GM18526 (cell line): ENCODE measurements around the gene EPGN.

Experiments used
- POLR2A ChIP-seq: IDR thresholded peaks from 3 replicates; pipeline ENCODE4 v1.6.1; 2011; ENCODE audit not compliant: insufficient read length; ENCODE audit errors: extremely low read depth

Gene EPGN, protein sequence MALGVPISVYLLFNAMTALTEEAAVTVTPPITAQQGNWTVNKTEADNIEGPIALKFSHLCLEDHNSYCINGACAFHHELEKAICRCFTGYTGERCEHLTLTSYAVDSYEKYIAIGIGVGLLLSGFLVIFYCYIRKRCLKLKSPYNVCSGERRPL

GRCh38 chr4:74308215-74308614, at the start of gene EPGN:
Gene EPGN (plus strand): TSS chr4:74308470. CDS start chr4:74308534, 64 bp downstream.
- no peak for TF ChIP-seq POLR2A

DNA sequence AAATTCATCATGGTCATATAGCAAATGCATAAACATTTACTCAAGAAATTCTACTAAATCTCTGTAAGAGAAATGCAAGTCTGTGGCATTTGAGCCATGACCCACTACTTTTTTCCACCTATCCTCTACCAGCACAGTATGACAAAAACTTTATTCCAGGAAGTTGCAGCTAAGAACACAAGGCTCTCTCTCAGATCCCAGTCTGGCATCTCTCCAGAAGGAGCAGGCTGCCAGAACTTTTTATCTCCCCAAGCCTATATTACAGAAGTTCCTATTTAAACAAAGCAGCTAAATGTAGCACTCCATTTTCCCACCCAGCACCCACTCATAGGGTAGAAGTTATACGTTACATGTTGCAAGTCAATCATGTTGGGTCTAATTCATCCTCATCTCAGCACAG, 49.3 kb upstream of the EPGN start:
- TF ChIP-seq POLR2A: no peak

- no peak for TF ChIP-seq POLR2A
Measured at GRCh38 chr4:74260036-74260435, 48.2 kb upstream of the EPGN start.

DNA sequence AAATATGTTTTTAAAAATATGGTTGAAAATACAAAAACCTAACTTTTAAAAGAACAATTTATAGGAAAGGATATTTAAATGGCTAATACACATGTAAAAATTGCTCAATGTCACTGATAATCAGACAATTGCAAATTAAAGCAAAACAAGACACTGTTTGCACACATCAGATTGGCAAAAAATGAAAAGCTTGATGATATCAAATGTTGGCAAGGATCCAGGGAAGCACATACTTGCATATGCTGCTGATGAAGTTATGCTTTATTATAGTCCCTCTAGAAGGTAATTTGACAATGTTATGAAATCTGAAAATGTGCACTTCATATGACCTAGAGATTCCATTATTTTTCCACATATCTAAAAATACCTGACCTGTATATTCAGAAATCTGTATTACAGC, 45.7 kb upstream of the EPGN start:
- TF ChIP-seq POLR2A: no peak

GRCh38 chr4:74263551-74263950, 44.7 kb upstream of the EPGN start:
- no peak for TF ChIP-seq POLR2A

GRCh38 chr4:74266081-74266480, 42.2 kb upstream of the EPGN start:
- no peak for TF ChIP-seq POLR2A

DNA sequence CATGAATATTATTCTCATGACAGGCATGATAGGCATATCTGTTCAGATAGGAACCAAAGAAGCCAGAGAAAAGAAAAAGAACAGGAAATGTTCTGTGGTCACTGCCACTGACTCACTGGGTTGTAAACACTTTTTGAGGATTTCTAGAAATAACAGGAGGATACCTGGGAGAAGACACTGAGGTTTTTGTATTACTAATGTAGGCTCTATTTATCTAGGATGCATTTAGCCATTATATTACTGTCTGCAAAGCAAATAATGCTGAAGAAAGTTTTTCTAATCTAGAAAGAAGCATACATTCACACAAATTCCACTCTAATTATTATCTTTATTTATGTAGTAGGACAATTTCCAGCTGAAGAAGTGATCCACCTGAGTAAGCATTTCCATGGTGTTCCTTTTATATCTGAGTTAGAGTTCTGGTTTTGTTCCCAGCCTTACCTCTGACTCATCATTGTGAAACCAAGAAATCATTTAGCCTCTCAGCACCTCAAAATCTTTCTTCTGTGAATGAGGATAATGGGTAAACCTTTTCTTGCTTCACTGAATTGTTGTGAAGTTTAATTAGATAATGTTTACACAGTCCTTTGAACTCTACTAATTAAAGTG, 40.2 kb upstream of the EPGN start:
- no peak for TF ChIP-seq POLR2A

GRCh38 chr4:74268643-74269042, 39.6 kb upstream of the EPGN start:
- TF ChIP-seq POLR2A: no peak

GRCh38 chr4:74278490-74278889, 29.8 kb upstream of the EPGN start:
- no peak for TF ChIP-seq POLR2A

DNA sequence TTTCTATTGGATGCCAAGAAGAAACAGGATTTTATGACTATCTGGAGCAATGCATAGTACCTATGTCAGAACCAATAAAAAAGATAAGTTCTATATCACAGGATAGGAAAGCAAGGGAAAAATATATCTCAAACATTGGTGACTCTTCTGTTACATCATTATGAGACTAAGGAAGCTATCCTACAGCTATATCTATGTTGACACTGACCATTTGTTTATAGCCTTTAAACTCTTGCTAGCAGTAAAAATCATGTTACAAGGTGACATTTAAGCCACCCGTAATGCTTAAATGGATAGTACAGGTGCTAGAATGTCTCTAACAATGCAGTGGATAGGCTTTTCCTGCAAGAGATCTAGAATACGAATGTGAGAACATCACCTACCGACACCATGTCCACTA, 28.6 kb upstream of the EPGN start:
- no peak for TF ChIP-seq POLR2A

- no peak for TF ChIP-seq POLR2A
Measured at GRCh38 chr4:74282926-74283325, 25.3 kb upstream of the EPGN start.

DNA sequence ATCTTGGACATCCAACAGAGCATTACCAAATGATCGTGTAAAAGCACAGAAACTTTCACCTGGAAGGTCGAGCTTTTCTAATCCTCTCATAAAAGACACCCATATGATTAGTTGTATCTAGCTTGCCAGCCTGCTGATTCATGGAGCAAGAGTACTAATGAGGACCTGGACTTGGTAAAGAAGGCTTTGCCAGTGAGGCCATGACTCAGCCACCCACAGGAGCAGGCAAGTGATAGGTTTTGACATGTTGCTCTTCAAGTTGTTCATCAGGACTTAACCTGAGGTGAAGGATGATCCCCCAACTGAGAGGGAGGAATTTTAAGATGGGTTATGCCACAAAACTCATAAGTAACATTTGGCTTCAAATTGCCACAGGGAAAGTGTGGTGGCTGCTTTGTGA, 24.7 kb upstream of the EPGN start:
- TF ChIP-seq POLR2A: no peak

GRCh38 chr4:74284053-74284452, 24.2 kb upstream of the EPGN start:
- no peak for TF ChIP-seq POLR2A

GRCh38 chr4:74287164-74287563, 21.1 kb upstream of the EPGN start:
- no peak for TF ChIP-seq POLR2A

- TF ChIP-seq POLR2A: no peak
Measured at GRCh38 chr4:74287791-74288190, 20.5 kb upstream of the EPGN start.

DNA sequence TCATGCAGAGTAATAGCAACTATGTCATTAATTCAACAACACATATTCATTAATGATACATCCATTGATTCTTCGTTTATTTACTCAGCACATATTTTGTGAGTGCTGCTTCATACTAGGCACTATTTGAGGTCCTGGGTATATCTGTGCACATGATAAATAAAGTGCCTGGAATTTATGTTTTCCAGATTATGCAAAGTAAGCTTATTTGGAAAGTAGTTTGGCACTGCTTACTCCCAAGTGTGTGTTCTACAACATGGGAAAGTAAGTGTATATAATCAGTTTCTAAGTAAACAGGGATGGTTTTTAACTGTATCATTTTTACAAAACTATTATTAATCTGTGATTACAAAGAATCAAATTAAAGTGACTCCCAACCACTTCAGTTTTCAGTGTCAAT, 16.8 kb upstream of the EPGN start:
- TF ChIP-seq POLR2A: no peak
